ENCODE data around the gene POLDIP2.

- TF ChIP-seq CTCF (IDR thresholded peaks at IDR 0.05) (no peak), POLR2A (IDR thresholded peaks at IDR 0.05) (no peak)
Measured at GRCh38 chr17:28385037-28385400, 27.7 kb upstream of the POLDIP2 start.

Data from heart left ventricle (tissue), 13 donors.